ENCODE results near the gene PYY. TPM values are rescaled to one million over a fixed set of nuclear protein-coding genes. Genes with fewer than 3 reads are reported as not detected.
"Not testable (repeated sequence)": the region's sequence is repeated elsewhere in the genome, so short reads cannot be mapped to it uniquely, and the experiment has no call there.

Gene PYY
- total and polyA plus RNA-seq, 3 experiments from 2014 or later: not detected

GRCh38 chr17:43961954-43962353 lies 8.2 kb upstream of the PYY start:
- no peaks in the 10 kb centered on the region for H3K36me3 ChIP-seq (ENCODE audit: insufficient read depth, low read length)
- no peaks in the 10 kb centered on the region for H3K9me3 ChIP-seq (ENCODE audit: low read length)
- Mint-ChIP-seq H3K36me3 (peaks cover 0 to 2% (median 0%) of the 10 kb centered on the region in 3 donors), H3K4me1 (no peaks in the 10 kb centered on the region), H3K27me3 (peaks cover 15 to 31% of the 10 kb centered on the region in 2 donors), H3K9me3 (no peaks in the 10 kb centered on the region), H3K27ac (no peak overlapping the region), H3K4me3 (no peak overlapping the region)
- peak in 1 of 5 donors; percentile 12 for DNase-seq
- no peaks in the 10 kb centered on the region for H3K27me3 ChIP-seq (ENCODE audit: insufficient read depth, low read length, poor library complexity, severe bottlenecking)
- H3K4me3 ChIP-seq (ENCODE audit: low read length): no peak overlapping the region
- CTCF ChIA-PET: interaction anchor here (1.6 kb wide), 1 partner anchor 18 kb away, joined by 4 read pairs; no protein-coding TSS in a partner anchor
- POLR2A ChIA-PET: no interaction called here
- no peaks in the 10 kb centered on the region for H3K4me1 ChIP-seq (ENCODE audit: insufficient read depth, low read length)
- H3K27ac ChIP-seq (ENCODE audit: low read depth, low read length): no peak overlapping the region

- not testable (repeated sequence) for H3K4me3 Mint-ChIP-seq; H3K9me3 ChIP-seq (ENCODE audit: low read length); H3K36me3 ChIP-seq (ENCODE audit: insufficient read depth, low read length); H3K27me3 ChIP-seq (ENCODE audit: insufficient read depth, low read length, poor library complexity, severe bottlenecking); H3K27ac ChIP-seq (ENCODE audit: low read depth, low read length); H3K4me3 ChIP-seq (ENCODE audit: low read length); H3K36me3 Mint-ChIP-seq; H3K9me3 Mint-ChIP-seq; H3K4me1 Mint-ChIP-seq; H3K4me1 ChIP-seq (ENCODE audit: insufficient read depth, low read length); H3K27ac Mint-ChIP-seq
- peak in 1 of 5 donors; percentile 9 for DNase-seq
- ChIA-PET POLR2A (interaction anchor here (0.6 kb wide), 1 partner anchor 238 kb away, joined by 4 read pairs; the partner anchor contains the start of gene ATXN7L3), CTCF (interaction anchor here (0.6 to 1.6 kb wide), 2 partner anchors 9 to 17 kb away, joined by 3 to 4 read pairs; no protein-coding TSS in a partner anchor)
- H3K27me3 Mint-ChIP-seq: peaks cover 15 to 31% of the 10 kb centered on the region in 2 donors
These were observed 7.6 kb upstream of the PYY start for GRCh38 chr17:43961292-43961691.

GRCh38 chr17:43958748-43959352 lies 5.1 kb upstream of the PYY start:
- Mint-ChIP-seq H3K4me3 (no peak overlapping the region), H3K27me3 (peaks cover 24 to 39% of the 10 kb centered on the region in 2 donors), H3K4me1 (no peaks in the 10 kb centered on the region), H3K9me3 (no peaks in the 10 kb centered on the region), H3K36me3 (peaks cover 0 to 2% (median 0%) of the 10 kb centered on the region in 3 donors), H3K27ac (no peak overlapping the region)
- Histone ChIP-seq H3K27ac (ENCODE audit: low read depth, low read length) (no peak overlapping the region), H3K36me3 (ENCODE audit: insufficient read depth, low read length) (no peaks in the 10 kb centered on the region), H3K4me1 (ENCODE audit: insufficient read depth, low read length) (no peaks in the 10 kb centered on the region), H3K4me3 (ENCODE audit: low read length) (no peak overlapping the region), H3K27me3 (ENCODE audit: insufficient read depth, low read length, poor library complexity, severe bottlenecking) (no peaks in the 10 kb centered on the region), H3K9me3 (ENCODE audit: low read length) (no peaks in the 10 kb centered on the region)
- CTCF ChIA-PET: interaction anchor here (1.6 kb wide), 1 partner anchor 15 kb away, joined by 7 read pairs; no protein-coding TSS in a partner anchor
- POLR2A ChIA-PET: no interaction called here
- DNase-seq: no peak

GRCh38 chr17:43956222-43956621 lies 2.5 kb upstream of the PYY start:
- Mint-ChIP-seq H3K27ac (no peak overlapping the region), H3K27me3 (peaks cover 29 to 46% of the 10 kb centered on the region in 2 donors), H3K9me3 (no peaks in the 10 kb centered on the region), H3K4me3 (no peak overlapping the region), H3K4me1 (peaks cover 0 to 13% (median 2%) of the 10 kb centered on the region in 3 donors), H3K36me3 (no peaks in the 10 kb centered on the region)
- Histone ChIP-seq H3K4me3 (ENCODE audit: low read length) (no peak overlapping the region), H3K4me1 (ENCODE audit: insufficient read depth, low read length) (no peaks in the 10 kb centered on the region), H3K9me3 (ENCODE audit: low read length) (no peaks in the 10 kb centered on the region), H3K27me3 (ENCODE audit: insufficient read depth, low read length, poor library complexity, severe bottlenecking) (peaks cover 19% of the 10 kb centered on the region), H3K36me3 (ENCODE audit: insufficient read depth, low read length) (no peaks in the 10 kb centered on the region), H3K27ac (ENCODE audit: low read depth, low read length) (no peak overlapping the region)
- ChIA-PET POLR2A (no interaction called here), CTCF (no interaction called here)
- DNase-seq: peak in 1 of 5 donors; percentile 8

GRCh38 chr17:43952724-43953666 lies 745 bp downstream of the PYY start:
- DNase-seq: no peak
- no peaks in the 10 kb centered on the region for H3K9me3 Mint-ChIP-seq
- H3K27me3 ChIP-seq (ENCODE audit: insufficient read depth, low read length, poor library complexity, severe bottlenecking): peaks cover 24% of the 10 kb centered on the region
- no peaks in the 10 kb centered on the region for H3K36me3 ChIP-seq (ENCODE audit: insufficient read depth, low read length)
- H3K4me3 ChIP-seq (ENCODE audit: low read length): no peak overlapping the region
- H3K4me3 Mint-ChIP-seq: peak overlapping the region in 2 of 7 donors; percentile 39 to 41
- H3K36me3 Mint-ChIP-seq: peaks cover 0 to 4% (median 0%) of the 10 kb centered on the region in 3 donors
- H3K27ac ChIP-seq (ENCODE audit: low read depth, low read length): no peak overlapping the region
- H3K4me1 Mint-ChIP-seq: peaks cover 0 to 13% (median 2%) of the 10 kb centered on the region in 3 donors
- H3K4me1 ChIP-seq (ENCODE audit: insufficient read depth, low read length): no peaks in the 10 kb centered on the region
- H3K9me3 ChIP-seq (ENCODE audit: low read length): no peaks in the 10 kb centered on the region
- ChIA-PET CTCF (no interaction called here), POLR2A (no interaction called here)
- H3K27ac Mint-ChIP-seq: peak overlapping the region in 1 of 8 donors; percentile 15
- peaks cover 34 to 58% of the 10 kb centered on the region in 2 donors for H3K27me3 Mint-ChIP-seq

- no peak overlapping the region for H3K4me3 Mint-ChIP-seq
These were observed 1.4 kb downstream of the PYY start for GRCh38 chr17:43952351-43952723.

GRCh38 chr17:43951750-43952149 lies 2.0 kb downstream of the PYY start:
- Histone ChIP-seq H3K4me1 (ENCODE audit: insufficient read depth, low read length) (no peaks in the 10 kb centered on the region), H3K36me3 (ENCODE audit: insufficient read depth, low read length) (no peaks in the 10 kb centered on the region), H3K27ac (ENCODE audit: low read depth, low read length) (no peak overlapping the region), H3K27me3 (ENCODE audit: insufficient read depth, low read length, poor library complexity, severe bottlenecking) (peaks cover 24% of the 10 kb centered on the region), H3K4me3 (ENCODE audit: low read length) (no peak overlapping the region), H3K9me3 (ENCODE audit: low read length) (no peaks in the 10 kb centered on the region)
- Mint-ChIP-seq H3K36me3 (peaks cover 0 to 4% (median 0%) of the 10 kb centered on the region in 3 donors), H3K4me1 (peaks cover 0 to 13% (median 2%) of the 10 kb centered on the region in 3 donors), H3K27me3 (peaks cover 36 to 64% of the 10 kb centered on the region in 2 donors), H3K9me3 (no peaks in the 10 kb centered on the region), H3K4me3 (peak overlapping the region in 1 of 7 donors; percentile 21), H3K27ac (no peak overlapping the region)
- POLR2A ChIA-PET: no interaction called here
- CTCF ChIA-PET: no interaction called here
- DNase-seq: no peak

More at GRCh38 chr17:43952351-43952723, 1.4 kb downstream of the PYY start:
- peaks cover 36 to 64% of the 10 kb centered on the region in 2 donors for H3K27me3 Mint-ChIP-seq
- ChIA-PET POLR2A (no interaction called here), CTCF (no interaction called here)
- DNase-seq: no peak
- peaks cover 0 to 4% (median 0%) of the 10 kb centered on the region in 3 donors for H3K36me3 Mint-ChIP-seq
- Histone ChIP-seq H3K4me1 (ENCODE audit: insufficient read depth, low read length) (no peaks in the 10 kb centered on the region), H3K27me3 (ENCODE audit: insufficient read depth, low read length, poor library complexity, severe bottlenecking) (peaks cover 24% of the 10 kb centered on the region), H3K4me3 (ENCODE audit: low read length) (no peak overlapping the region), H3K27ac (ENCODE audit: low read depth, low read length) (no peak overlapping the region), H3K36me3 (ENCODE audit: insufficient read depth, low read length) (no peaks in the 10 kb centered on the region), H3K9me3 (ENCODE audit: low read length) (no peaks in the 10 kb centered on the region)
- H3K4me1 Mint-ChIP-seq: peaks cover 0 to 13% (median 2%) of the 10 kb centered on the region in 3 donors
- no peaks in the 10 kb centered on the region for H3K9me3 Mint-ChIP-seq
- H3K27ac Mint-ChIP-seq: no peak overlapping the region

- peaks cover 0 to 4% (median 0%) of the 10 kb centered on the region in 3 donors for H3K36me3 Mint-ChIP-seq
- peaks cover 36 to 65% of the 10 kb centered on the region in 2 donors for H3K27me3 Mint-ChIP-seq
- H3K4me3 ChIP-seq (ENCODE audit: low read length): no peak overlapping the region
- no peaks in the 10 kb centered on the region for H3K9me3 ChIP-seq (ENCODE audit: low read length)
- peaks cover 24% of the 10 kb centered on the region for H3K27me3 ChIP-seq (ENCODE audit: insufficient read depth, low read length, poor library complexity, severe bottlenecking)
- H3K4me1 ChIP-seq (ENCODE audit: insufficient read depth, low read length): no peaks in the 10 kb centered on the region
- DNase-seq: no peak
- H3K36me3 ChIP-seq (ENCODE audit: insufficient read depth, low read length): no peaks in the 10 kb centered on the region
- H3K9me3 Mint-ChIP-seq: no peaks in the 10 kb centered on the region
- CTCF ChIA-PET: interaction anchor here (0.6 to 0.7 kb wide), 2 partner anchors 58 to 122 kb away, joined by 3 read pairs; no protein-coding TSS in a partner anchor
- H3K27ac ChIP-seq (ENCODE audit: low read depth, low read length): no peak overlapping the region
- peaks cover 0 to 13% (median 2%) of the 10 kb centered on the region in 3 donors for H3K4me1 Mint-ChIP-seq
- H3K27ac Mint-ChIP-seq: no peak overlapping the region
- no peak overlapping the region for H3K4me3 Mint-ChIP-seq
- POLR2A ChIA-PET: no interaction called here
These were observed 3.2 kb downstream of the PYY start for GRCh38 chr17:43950554-43950953.
